Endothelial cell (in vitro differentiated cells): Measurements from ENCODE around the gene CDYL. TPM values are rescaled to one million over a fixed set of nuclear protein-coding genes. Genes with fewer than 3 reads are reported as not detected.

Experiments used
- DNase-seq: peaks from one replicate; pipeline ENCODE4 v3.0.0; 2021; ENCODE audit warnings: low spot score
- H3K27ac Mint-ChIP-seq: one replicate; pipeline ENCODE4 v1.8.0; 2021; ENCODE audit warnings: mixed read lengths, inconsistent platforms; ENCODE audit not compliant: unreplicated experiment
- H3K27me3 Mint-ChIP-seq: one replicate; pipeline ENCODE4 v1.8.0; 2021; ENCODE audit warnings: mild to moderate bottlenecking, moderate library complexity, mixed read lengths, inconsistent platforms; ENCODE audit not compliant: unreplicated experiment
- H3K36me3 Mint-ChIP-seq: one replicate; pipeline ENCODE4 v1.8.0; 2021; ENCODE audit warnings: mild to moderate bottlenecking, low read depth, mixed read lengths, inconsistent platforms; ENCODE audit not compliant: unreplicated experiment
- H3K4me1 Mint-ChIP-seq: one replicate; pipeline ENCODE4 v1.8.0; 2021; ENCODE audit warnings: mild to moderate bottlenecking, mixed read lengths, inconsistent platforms; ENCODE audit not compliant: unreplicated experiment
- H3K4me3 Mint-ChIP-seq: one replicate; pipeline ENCODE4 v1.8.0; 2021; ENCODE audit warnings: mild to moderate bottlenecking, mixed read lengths, inconsistent platforms; ENCODE audit not compliant: unreplicated experiment
- H3K9me3 Mint-ChIP-seq: one replicate; pipeline ENCODE4 v1.8.0; 2021; ENCODE audit warnings: mixed read lengths, inconsistent platforms; ENCODE audit not compliant: unreplicated experiment
- CTCF ChIP-seq: fragments of 200-600 bp; sonication (generic); IDR thresholded peaks from one replicate; pipeline ENCODE4 v1.5.0; 2021; ENCODE audit warnings: antibody characterized with exemption; ENCODE audit not compliant: unreplicated experiment
- total RNA-seq: library from RNA; stranded (reverse); fragmentation: NEBNext Ultra II Directional; extraction: Animal tissue kit (Norgen Biotek cat#: 25700); gene quantifications from one replicate; pipeline ENCODE4 v1.2.1, GENCODE V29; 2021; ENCODE audit not compliant: unreplicated experiment

The CDYL gene
- total RNA-seq, 1 donor from 2014 or later = 66.7 TPM

- H3K27ac Mint-ChIP-seq = no peak overlapping the region
- peaks cover 9% of the 10 kb centered on the region for H3K4me1 Mint-ChIP-seq
- TF ChIP-seq CTCF = no peak
- H3K4me3 Mint-ChIP-seq = no peak overlapping the region
- H3K36me3 Mint-ChIP-seq = peaks cover 31% of the 10 kb centered on the region
- H3K9me3 Mint-ChIP-seq = no peaks in the 10 kb centered on the region
- peaks cover 2% of the 10 kb centered on the region for H3K27me3 Mint-ChIP-seq
- DNase-seq = no peak
These were observed 114.9 kb downstream of the CDYL start for GRCh38 chr6:4891141-4891540.

- Mint-ChIP-seq H3K27ac (peak overlapping the region; percentile 25), H3K9me3 (no peaks in the 10 kb centered on the region), H3K27me3 (peaks cover 2% of the 10 kb centered on the region), H3K36me3 (peaks cover 38% of the 10 kb centered on the region), H3K4me1 (peaks cover 11% of the 10 kb centered on the region), H3K4me3 (no peak overlapping the region)
- TF ChIP-seq CTCF = no peak
- no peak for DNase-seq
These were observed 116.7 kb downstream of the CDYL start for GRCh38 chr6:4892785-4893485.

GRCh38 chr6:4894049-4894448, 117.8 kb downstream of the CDYL start:
- Mint-ChIP-seq H3K4me1 (peaks cover 11% of the 10 kb centered on the region), H3K27ac (peak overlapping the region; percentile 54), H3K9me3 (no peaks in the 10 kb centered on the region), H3K27me3 (peaks cover 2% of the 10 kb centered on the region), H3K4me3 (no peak overlapping the region), H3K36me3 (peaks cover 46% of the 10 kb centered on the region)
- DNase-seq = no peak
- TF ChIP-seq CTCF = no peak

GRCh38 chr6:4895971-4896370, 119.8 kb downstream of the CDYL start:
- no peak overlapping the region for H3K4me3 Mint-ChIP-seq
- H3K27ac Mint-ChIP-seq = no peak overlapping the region
- H3K27me3 Mint-ChIP-seq = peaks cover 2% of the 10 kb centered on the region
- no peaks in the 10 kb centered on the region for H3K9me3 Mint-ChIP-seq
- TF ChIP-seq CTCF = no peak
- H3K36me3 Mint-ChIP-seq = peaks cover 54% of the 10 kb centered on the region
- H3K4me1 Mint-ChIP-seq = peaks cover 6% of the 10 kb centered on the region
- no peak for DNase-seq

GRCh38 chr6:4896401-4896800, 120.2 kb downstream of the CDYL start:
- Mint-ChIP-seq H3K9me3 (no peaks in the 10 kb centered on the region), H3K4me3 (no peak overlapping the region), H3K36me3 (peaks cover 53% of the 10 kb centered on the region), H3K27ac (no peak overlapping the region), H3K27me3 (peaks cover 2% of the 10 kb centered on the region), H3K4me1 (peaks cover 9% of the 10 kb centered on the region)
- no peak for DNase-seq
- no peak for TF ChIP-seq CTCF
